Skeletal muscle cell (primary cell): Measurements from ENCODE around the gene RPS6KC1.
"Not testable (repeated sequence)": the region's sequence is repeated elsewhere in the genome, so short reads cannot be mapped to it uniquely, and the experiment has no call there.

Experiments
- DNase-seq: peaks from one replicate; pipeline ENCODE4 v3.0.0-alpha.2; 2010; ENCODE audit warnings: low read depth
- H3K4me3 ChIP-seq: 2 replicates; pipeline ENCODE4 v1.5.1; 2011; ENCODE audit warnings: low read depth, mild to moderate bottlenecking, control low read depth, low read length, moderate library complexity

The RPS6KC1 gene

DNA sequence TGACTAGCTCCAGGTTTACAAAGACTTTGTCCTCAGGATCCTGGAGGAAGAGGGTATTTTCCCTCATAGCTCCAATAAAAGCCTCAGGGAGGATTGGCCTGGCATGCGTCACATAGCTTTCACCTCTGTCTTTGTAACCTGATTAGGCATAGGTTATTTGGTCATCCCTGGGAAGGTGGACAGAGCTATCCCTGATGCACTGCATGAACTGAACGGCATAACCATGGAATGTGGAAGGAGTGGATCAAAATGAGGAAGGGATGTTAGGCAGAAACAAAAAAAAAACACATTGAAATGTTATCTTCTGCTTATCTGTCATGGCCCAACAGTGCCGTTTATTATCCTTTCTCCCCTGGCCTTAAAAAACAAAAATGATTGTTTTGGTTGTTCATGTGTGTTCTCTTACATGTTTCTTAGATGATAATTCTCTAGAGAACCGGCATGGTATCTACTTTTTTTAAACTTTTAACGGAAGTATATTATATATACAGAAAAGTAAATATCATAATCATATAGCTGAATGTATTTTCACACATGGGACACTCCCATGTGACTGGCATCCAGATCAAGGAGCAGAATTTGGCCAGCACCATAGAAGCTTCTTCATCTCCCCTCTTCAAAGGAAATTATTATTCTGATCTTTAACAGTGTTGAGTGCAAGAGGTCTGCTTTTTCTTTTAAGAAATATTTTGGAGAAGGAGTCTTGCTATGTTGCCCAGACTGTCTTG, 85.3 kb downstream of the RPS6KC1 start:
- no peak overlapping the region for H3K4me3 ChIP-seq

DNA sequence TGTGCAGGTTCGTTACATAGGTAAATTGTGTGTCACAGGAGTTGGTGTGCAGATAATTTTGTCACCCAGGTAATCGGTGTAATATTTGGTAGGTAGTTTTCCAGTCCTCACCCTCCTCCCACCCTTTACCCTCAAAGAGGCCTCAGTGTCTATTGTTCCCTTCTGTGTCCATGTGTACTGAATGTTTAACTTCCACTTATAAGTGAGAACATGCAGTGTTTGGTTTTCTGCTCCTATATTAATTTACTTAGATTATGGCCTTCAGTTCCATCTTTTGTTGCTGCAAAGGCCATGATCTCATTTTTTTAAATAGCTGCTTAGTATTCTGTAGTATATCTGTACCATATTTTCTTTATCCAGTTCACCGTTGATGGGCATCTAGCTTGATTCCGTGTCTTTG, 87.3 kb downstream of the RPS6KC1 start:
- H3K4me3 ChIP-seq, result no peak overlapping the region
- no peak for DNase-seq

More for the DNA sequence above, 85.3 kb downstream of the RPS6KC1 start:
- DNase-seq, result no peak

DNA sequence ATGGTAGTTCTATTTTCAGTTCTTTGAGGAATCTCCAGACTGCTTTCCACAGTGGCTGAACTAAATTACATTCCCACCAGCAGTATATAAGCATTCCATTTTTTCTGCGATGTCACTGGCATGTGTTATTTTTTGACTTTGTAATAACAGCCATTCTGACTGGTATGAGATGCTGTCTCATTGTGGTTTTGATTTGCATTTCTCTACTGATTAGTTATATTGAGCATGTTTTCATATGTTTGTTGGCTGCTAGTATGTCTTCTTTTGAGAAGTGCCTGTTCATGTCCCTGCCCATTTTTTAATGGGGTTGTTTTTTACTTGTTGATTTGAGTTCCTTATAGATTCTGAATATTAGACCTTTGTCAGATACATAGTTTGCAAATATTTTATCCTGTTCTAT, 87.9 kb downstream of the RPS6KC1 start:
- DNase-seq, result no peak
- no peak overlapping the region for H3K4me3 ChIP-seq

DNA sequence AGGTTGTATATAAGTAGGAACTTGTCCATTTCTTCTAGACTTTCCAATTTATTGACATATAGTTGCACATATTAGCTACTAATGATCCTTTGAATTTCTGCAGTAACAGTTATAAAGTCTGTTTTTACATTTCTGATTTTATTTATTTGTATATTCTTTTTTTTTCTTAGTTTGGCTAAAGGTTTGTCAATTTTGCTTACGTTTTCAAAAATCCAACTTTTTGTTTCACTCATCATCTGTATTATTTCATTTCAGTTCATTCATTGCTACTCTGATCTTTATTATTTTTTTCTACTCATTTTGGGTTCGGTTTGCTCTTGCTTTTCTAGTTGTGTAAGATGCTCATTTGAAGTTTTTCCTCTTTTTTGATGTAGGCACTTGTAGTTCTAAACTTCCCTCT, 97.9 kb downstream of the RPS6KC1 start:
- no peak overlapping the region for H3K4me3 ChIP-seq
- no peak for DNase-seq

DNA sequence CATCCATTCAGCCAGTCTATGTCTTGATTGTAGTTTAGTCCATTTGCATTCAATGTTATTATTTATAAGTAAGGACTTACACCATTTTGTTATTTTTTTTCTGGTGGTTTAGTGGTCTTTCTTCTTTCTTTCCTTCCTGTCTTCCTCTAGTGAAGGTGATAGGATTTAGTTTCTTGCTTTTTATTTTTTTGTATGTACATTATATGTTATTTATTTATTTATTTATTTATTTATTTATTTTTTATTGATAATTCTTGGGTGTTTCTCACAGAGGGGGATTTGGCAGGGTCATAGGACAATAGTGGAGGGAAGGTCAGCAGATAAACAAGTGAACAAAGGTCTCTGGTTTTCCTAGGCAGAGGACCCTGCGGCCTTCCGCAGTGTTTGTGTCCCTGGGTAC, 99.0 kb downstream of the RPS6KC1 start:
- DNase-seq, H3K4me3 ChIP-seq: not testable (repeated sequence)

DNA sequence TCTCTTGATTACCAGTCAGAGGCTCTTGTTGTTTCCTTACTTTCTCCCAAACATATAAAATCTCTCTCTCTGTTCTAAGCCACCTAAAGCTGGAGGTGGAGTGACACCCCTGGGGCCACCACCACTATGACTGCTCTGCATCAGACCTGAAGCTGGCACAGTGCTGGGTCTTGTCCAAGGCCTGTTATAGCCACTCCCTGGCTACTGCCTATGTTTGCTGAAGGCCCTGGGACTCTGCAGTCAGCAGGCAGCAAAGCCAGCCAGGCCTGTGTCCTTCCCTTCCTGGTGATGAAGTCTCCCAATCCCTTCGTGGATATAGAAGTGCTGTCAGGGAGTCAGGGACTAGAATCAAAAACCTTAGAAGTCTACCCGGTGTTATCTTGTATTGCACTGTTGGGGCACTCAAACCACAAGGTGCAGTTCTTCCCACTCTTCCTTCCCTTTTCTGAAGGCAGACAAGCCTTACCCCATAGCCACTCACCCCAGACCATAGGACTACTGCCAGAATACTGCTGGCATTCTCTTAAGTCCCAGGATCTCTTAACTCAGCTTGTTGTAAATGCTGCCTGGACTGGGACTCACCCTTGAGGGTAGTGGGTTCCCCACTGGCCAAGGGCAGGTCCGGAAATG, 103.1 kb downstream of the RPS6KC1 start:
- no peak for DNase-seq
- H3K4me3 ChIP-seq, result no peak overlapping the region

DNA sequence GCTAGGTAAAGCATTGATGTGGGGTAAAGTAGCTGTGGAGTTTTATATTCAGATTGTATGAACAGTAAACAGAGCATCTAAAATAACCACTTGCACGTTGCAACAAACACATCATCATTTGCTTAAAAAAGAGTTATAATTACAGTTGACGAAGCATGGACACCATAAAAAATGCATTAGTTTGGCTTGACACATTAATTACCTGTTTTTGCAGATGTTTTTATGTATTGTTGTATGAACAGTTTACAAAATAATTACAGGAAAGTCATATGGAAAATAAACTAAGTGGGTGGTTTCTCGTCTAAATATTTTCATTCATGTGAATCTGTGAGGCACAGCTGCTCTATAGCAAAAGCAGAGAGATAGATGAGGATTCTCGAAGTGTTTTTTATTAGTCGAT, 108.3 kb downstream of the RPS6KC1 start:
- H3K4me3 ChIP-seq, result no peak overlapping the region
- no peak for DNase-seq

DNA sequence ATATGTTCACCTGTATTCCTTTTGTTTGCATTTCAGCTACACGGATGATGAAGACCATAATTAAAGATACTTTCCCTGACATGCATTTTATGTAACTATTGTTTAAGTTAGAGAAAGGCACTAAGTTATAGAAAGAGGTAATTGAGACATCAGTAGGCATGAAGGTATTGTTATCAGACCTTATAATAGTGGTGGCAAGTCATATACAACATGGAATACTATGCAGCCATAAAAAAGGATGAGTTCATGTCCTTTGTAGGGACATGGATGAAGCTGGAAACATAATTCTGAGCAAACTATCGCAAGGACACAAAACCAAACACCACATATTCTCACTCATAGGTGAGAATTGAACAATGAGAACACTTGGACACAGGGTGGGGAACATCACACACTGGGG, 109.4 kb downstream of the RPS6KC1 start:
- DNase-seq, H3K4me3 ChIP-seq: not testable (repeated sequence)

DNA sequence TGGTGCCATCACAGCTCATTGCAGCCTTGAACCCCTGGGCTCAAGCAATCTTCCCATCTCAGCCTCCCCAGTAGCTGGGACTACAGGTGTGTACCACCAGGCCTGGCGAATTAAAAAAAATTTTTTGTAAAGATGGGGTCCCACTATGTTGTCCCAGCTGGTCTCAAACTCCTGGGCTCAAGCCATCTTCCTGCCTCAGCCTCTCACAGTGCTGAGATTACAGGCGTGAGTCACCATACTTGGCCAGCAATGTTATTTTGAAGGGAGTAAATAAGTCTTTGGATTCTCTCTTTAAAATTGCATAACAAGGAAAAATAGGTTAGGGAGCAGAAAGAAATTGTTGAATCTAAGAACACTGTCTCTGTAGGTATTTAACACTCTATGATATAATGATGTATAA, 111.3 kb downstream of the RPS6KC1 start:
- peak; percentile 16 for DNase-seq
- no peak overlapping the region for H3K4me3 ChIP-seq

DNA sequence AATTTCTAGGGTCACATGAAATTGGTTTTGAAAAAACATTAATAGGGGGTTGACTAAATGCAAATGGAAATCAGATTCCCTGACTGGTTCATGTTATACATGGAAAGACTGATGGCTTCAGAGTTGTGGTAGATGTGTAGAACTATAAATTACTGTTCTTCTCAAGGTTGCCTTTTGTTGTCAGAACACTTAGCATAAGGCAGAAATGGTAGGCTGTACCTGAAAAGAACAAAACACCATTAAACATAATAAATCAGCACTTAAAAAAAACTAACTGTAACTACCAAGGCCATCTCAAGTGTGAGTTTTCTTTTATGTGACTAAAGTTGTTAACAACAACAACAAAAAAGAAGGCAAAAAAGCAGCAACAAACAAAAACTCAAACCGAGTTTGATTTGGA, 111.8 kb downstream of the RPS6KC1 start:
- no peak overlapping the region for H3K4me3 ChIP-seq
- no peak for DNase-seq

DNA sequence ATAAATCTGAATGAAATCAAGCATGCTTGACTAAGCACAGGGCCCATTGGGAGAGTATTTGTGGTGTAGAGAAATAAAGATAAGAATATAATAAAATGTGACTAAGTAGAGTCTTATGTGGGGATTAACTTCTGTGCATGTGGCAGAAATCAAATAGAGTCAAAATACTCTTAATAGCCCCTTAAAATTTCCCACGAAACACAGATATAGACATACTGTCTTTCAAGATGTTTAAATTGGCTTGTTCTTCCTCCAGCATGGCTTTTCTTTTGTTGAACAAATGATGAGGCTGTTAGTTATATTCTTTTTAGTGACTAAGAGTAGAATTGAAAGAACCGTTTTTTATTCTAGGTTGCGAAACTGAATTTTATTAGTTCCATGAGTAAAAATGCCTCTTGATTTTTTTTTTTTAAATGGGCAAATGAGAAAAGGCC, 112.3 kb downstream of the RPS6KC1 start:
- no peak overlapping the region for H3K4me3 ChIP-seq
- no peak for DNase-seq

DNA sequence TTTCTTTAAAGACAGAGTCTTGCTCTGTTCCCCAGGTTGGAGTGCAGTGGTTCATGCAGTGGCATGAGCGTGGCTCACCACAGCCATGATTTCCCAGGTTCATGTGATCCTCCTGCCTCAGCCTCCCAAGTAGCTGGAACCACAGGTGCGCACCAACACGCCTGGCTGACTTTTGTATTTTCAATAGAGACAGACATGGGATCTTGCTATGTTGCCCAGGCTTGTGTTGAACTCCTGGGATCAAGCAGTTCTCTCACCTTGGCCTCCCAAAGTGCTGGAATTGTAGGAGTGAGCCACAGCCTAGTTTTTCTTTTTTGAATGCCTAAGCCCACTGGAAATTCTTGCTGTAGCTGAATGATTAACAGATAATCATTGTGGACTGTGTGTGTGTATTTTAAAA, 113.5 kb downstream of the RPS6KC1 start:
- DNase-seq, result no peak
- H3K4me3 ChIP-seq, result no peak overlapping the region

DNA sequence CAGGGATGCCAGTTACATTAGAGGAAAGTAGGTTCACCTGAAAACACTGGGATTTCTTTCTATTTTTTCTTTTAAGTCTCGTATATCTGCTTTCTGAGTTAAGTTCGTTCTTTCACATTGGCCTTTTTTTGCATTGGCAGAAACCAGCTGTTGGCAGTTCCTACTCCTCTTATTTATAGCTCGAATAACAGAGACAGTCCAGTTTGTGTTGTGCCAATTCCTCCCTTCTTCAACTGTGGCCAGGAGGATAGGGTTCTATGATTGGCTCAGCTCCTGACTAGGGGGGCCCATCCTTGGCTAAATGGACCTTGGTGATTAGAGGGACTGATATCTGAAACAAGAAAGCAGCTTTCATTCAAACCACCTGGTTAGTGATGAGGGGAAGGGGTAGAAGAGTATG, 115.8 kb downstream of the RPS6KC1 start:
- no peak for DNase-seq

DNA sequence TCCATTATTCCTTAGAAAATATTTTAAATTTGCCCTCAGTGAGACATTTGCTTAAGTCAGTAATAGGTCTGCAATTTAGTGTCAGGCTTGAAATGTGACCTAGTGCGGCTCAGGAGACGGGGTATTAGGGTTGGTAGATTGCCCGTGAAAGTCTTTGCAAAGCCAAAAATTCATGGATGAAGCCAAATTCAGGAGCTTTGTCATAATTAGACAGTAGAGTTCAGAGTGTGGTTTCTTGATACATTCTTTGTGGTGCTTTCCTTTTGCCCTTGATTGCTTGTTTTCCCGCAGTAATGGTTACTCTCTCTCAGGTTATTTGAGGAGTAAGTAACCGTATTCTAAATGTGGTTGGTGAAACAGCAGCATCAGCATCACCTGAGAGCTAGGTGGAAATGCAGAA, 120.7 kb downstream of the RPS6KC1 start:
- no peak for DNase-seq
- H3K4me3 ChIP-seq, result no peak overlapping the region

More for the DNA sequence above, 115.8 kb downstream of the RPS6KC1 start:
- H3K4me3 ChIP-seq, result no peak overlapping the region

DNA sequence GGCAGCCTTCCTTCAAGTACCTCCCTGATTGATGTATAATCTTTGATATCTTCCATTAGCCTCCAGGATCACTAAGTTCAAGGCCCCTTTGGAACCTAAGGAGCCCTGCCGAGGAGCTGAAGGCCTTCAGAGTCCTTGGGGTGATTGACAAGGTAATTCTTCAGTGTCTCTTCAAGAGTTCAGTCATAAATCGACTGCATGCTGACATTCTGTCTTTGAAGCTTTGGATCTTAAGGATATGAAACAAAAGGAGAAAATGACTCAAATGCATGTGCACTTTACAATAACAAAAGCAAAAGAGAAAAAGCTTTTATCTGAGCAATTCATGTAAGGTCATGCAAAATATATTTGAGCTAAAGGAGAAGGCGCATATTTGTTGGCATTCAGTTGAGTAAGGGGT, 125.3 kb downstream of the RPS6KC1 start:
- H3K4me3 ChIP-seq, result no peak overlapping the region
- no peak for DNase-seq

DNA sequence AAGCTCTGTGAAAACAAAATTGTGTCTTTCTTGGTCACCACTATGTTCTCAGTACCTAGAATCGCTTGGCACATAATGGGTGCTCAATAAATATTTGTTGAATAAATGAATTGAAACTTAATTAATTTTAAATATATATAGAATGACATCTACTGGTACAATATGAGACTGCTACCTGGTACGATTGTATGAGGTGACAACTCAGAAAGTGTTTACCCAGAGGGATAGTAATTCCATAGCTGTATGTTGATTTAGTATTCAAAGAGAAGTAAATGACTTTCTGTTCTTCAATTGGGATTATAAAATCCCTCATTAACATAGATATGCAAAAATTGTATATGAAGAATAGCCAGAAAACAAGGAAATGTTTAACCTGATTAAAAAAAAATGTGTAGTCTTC, 128.7 kb downstream of the RPS6KC1 start:
- DNase-seq, result no peak

DNA sequence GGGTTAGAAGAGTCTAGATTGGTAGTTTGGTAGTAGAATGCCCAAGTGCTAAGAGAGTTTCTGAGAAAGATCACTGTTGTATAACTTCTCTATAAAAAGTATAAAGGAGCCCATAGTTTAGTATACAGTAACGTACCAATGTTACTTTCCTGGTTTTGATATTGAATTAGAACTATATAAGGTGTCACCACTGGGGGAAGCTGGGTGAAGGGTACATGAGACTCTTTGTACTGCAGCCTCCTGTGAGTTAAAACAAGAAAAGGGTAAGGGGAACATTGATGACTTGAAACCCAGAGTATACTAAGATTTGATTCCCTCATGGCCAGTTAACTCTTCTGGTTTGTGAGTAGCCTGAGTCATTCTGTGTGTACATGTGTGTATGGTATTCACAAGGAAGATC, 129.8 kb downstream of the RPS6KC1 start:
- no peak overlapping the region for H3K4me3 ChIP-seq
- DNase-seq, result no peak

More for the DNA sequence above, 128.7 kb downstream of the RPS6KC1 start:
- H3K4me3 ChIP-seq, result no peak overlapping the region

DNA sequence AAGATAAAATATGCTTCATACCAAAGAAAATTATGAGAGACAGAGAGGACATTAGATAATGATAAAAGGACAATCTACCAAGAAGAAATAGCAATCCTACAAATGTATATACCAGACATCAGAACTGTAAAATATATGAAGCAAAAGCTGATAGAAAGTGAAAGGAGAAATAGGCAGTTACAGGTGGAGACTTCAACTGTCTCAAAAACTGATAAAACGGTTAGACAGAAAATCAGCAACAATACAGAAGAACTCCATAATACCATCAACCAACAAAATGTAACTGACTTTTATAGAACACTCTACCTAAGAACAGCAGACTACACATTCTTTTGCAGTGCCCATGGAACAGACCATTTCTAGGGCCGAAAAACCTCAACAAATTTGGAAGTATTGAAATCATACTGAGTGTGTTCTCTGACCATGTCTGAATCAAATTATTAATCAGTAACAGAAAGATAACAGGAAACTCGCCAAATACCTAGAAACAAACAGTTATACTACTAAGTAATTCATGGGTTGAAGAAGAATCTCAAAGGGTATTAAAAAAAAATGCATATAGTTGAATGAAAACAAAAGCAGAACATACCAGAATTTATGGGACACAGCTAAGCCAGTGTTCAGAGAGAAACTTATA, 132.1 kb downstream of the RPS6KC1 start:
- H3K4me3 ChIP-seq, result no peak overlapping the region
- no peak for DNase-seq

DNA sequence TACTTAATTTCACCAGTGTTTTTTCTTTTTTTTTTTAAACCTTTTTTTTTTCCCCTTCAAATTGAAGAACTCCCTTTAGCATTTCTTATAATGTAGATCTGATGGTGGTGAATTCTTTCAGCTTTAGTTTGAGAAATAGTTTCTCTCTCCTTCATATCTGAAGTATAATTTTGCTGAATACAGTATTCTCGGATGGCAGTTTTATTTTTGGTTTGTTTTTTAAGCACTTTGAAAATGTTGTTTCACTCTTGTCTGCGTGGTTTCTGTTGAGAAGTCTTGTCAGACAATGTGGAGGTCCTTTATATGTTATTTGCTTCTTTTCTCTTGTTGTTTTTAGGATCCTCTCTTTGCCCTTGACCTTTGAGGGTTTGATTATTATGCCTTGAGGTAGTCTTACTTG, 135.1 kb downstream of the RPS6KC1 start:
- DNase-seq, result no peak
- no peak overlapping the region for H3K4me3 ChIP-seq

DNA sequence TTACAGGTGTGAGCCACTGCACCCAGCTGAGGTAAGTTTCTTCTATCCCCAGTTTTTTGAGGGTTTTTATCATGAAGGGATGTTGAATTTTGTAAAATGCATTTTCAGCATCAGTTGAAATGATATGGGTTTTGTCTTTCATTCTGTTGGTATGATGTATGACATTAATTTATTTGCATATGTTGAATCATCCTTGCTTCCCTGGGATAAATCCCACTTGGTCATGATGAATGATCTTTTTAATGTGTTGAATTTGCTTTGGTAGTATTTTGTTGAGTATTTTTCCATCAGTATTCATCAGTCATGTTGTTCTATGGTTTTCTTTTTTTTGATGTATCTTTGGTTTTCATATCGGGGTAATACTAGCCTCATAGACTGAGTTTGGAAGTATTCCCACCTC, 141.0 kb downstream of the RPS6KC1 start:
- H3K4me3 ChIP-seq, result no peak overlapping the region
- no peak for DNase-seq

DNA sequence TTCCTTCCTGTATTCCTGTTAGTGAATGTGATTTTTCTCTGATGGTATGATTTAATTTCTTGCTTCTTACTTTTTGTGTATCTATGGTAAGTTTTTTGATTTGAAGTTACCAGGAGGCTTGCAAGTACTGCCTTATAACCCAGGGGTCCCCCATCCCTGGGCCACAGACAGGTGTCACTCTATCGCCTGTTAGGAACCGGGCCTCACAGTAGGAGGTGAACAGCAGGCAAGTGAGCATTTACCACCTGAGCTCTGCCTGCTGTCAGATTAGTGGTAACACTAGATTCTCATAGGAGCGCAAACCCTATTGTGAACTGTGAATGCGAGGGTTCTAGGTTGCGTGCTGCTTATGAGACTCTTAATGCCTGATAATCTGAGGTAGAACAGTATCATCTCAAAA, 143.3 kb downstream of the RPS6KC1 start:
- H3K4me3 ChIP-seq, result no peak overlapping the region
- no peak for DNase-seq
